LNCaP clone FGC (cell line): ENCODE measurements around the gene ZBTB20.

ENCODE experiments used
- DNase-seq: peaks from one replicate; pipeline ENCODE4 v3.0.0-alpha.2; 2011; ENCODE audit warnings: low read depth
- H3K4me3 ChIP-seq: 2 replicates; pipeline ENCODE4 v1.5.1; 2011; ENCODE audit warnings: mild to moderate bottlenecking, low read depth, low read length, control low read depth
- TF ChIP-seq, protein P1 (sequence below): IDR thresholded peaks from 2 replicates; pipeline ENCODE4 v1.5.1; 2012; ENCODE audit warnings: mild to moderate bottlenecking; ENCODE audit not compliant: control insufficient read depth, insufficient read depth; ENCODE audit errors: extremely low read depth

Gene ZBTB20

GRCh38 chr3:114848082-114848481, 299.0 kb downstream of the ZBTB20 start:
- TF ChIP-seq, protein P1, sequence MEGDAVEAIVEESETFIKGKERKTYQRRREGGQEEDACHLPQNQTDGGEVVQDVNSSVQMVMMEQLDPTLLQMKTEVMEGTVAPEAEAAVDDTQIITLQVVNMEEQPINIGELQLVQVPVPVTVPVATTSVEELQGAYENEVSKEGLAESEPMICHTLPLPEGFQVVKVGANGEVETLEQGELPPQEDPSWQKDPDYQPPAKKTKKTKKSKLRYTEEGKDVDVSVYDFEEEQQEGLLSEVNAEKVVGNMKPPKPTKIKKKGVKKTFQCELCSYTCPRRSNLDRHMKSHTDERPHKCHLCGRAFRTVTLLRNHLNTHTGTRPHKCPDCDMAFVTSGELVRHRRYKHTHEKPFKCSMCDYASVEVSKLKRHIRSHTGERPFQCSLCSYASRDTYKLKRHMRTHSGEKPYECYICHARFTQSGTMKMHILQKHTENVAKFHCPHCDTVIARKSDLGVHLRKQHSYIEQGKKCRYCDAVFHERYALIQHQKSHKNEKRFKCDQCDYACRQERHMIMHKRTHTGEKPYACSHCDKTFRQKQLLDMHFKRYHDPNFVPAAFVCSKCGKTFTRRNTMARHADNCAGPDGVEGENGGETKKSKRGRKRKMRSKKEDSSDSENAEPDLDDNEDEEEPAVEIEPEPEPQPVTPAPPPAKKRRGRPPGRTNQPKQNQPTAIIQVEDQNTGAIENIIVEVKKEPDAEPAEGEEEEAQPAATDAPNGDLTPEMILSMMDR: no peak
- H3K4me3 ChIP-seq: no peak overlapping the region
- no peak for DNase-seq

DNA sequence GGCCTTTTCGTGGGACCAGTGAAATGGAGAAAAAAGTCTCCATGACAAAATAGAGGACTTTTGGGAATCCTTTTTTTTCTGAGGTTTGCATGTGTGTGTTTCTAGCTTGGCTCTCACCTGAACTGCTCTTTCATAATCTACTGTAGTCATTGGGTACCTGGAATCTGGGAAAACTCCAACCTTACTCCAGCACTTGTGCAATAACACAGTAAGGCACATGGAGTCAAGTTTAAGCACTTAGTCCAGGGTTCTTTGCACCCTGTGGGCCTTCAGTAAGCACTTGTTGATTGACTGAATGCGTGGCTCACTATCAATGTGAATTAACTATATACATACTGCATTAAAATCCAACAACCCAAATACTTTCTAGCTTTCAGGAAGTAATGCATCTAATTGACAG, 299.5 kb downstream of the ZBTB20 start:
- no peak overlapping the region for H3K4me3 ChIP-seq
- no peak for DNase-seq
- TF ChIP-seq, protein P1: no peak

DNA sequence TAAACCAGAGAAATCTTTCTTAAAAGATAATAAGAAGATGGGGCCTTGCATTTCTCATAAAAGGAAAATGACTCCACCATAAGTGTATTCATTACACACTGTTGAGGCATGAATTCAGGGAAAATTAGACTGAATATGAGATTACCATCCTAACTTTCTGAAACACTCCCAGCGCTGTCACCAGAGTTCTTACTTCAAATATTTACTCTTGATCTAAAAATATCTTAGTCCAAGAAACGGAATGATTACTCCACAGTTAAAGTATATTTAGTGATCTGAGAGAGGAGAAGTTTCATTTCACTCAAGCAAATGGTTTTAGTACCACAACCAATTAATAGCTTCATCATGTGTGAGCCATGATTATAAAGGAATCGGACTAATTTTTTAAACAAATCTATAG, 300.3 kb downstream of the ZBTB20 start:
- TF ChIP-seq, protein P1: no peak
- DNase-seq: no peak
- H3K4me3 ChIP-seq: no peak overlapping the region

- TF ChIP-seq, protein P1: 0 out of 2 replicates have a peak, but pooled peaks have one; percentile 3
- no peak for DNase-seq
Observed at GRCh38 chr3:114846252-114846651, 300.8 kb downstream of the ZBTB20 start.

DNA sequence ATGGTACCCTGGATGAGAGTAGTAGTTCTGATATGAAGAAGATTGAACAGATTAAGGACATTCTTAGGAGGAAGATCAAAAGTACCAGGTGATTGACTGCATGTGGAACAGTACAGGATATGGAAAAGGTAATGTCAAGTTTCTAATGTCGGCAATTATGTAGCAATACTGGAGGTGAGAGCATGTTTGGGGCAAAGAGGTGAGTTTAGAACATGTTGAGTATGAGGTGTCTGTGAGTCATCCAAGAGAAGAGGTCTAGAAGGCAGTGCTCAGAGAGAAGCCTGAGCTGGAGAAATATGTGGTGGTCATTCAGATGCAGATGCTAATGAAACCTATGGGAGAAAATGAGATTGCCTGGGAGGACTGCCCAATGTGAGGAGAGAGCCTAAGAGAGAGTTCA, 305.6 kb downstream of the ZBTB20 start:
- no peak overlapping the region for H3K4me3 ChIP-seq
- DNase-seq: no peak

More at GRCh38 chr3:114846252-114846651, 300.8 kb downstream of the ZBTB20 start:
- H3K4me3 ChIP-seq: no peak overlapping the region

DNA sequence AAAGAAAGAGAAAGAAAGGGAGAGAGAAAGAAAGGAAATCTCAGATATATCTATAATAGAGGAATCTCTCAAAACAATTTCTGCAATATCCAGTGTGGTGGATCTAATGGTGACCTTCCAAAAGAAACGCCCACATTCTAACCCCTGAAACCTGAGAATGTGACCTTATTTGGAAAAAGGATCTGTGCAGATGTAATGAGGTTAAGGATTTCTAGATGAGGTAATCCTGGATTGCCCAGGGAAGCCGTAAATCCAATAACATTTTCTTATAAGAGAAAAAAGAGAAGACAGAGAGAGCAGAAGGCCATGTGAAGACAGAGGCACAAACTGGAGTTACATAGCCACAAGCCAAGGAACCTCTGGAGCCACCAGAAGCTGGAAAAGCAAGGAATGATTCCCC, 307.6 kb downstream of the ZBTB20 start:
- no peak for DNase-seq
- H3K4me3 ChIP-seq: no peak overlapping the region
- TF ChIP-seq, protein P1: no peak

More for the DNA sequence above, 305.6 kb downstream of the ZBTB20 start:
- TF ChIP-seq, protein P1: no peak

GRCh38 chr3:114838025-114838424, 309.1 kb downstream of the ZBTB20 start:
- TF ChIP-seq, protein P1: no peak
- no peak for DNase-seq

More at GRCh38 chr3:114838025-114838424, 309.1 kb downstream of the ZBTB20 start:
- H3K4me3 ChIP-seq: no peak overlapping the region
